GM19372 (cell line): Measurements from ENCODE around the gene BHLHE40.

ENCODE experiments used
- ATAC-seq: cut with Tn5 transposase; IDR thresholded peaks from one replicate; pipeline ENCODE4 v1.9.1; 2021; ENCODE audit warnings: mild to moderate bottlenecking, low read depth, moderate library complexity; ENCODE audit not compliant: unreplicated experiment

BHLHE40 gene

GRCh38 chr3:5015056-5015455 lies 35.8 kb downstream of the BHLHE40 start:
- no peak for ATAC-seq

- peak; percentile 65 for ATAC-seq
Measured at GRCh38 chr3:5016211-5017161, 37.2 kb downstream of the BHLHE40 start.

DNA sequence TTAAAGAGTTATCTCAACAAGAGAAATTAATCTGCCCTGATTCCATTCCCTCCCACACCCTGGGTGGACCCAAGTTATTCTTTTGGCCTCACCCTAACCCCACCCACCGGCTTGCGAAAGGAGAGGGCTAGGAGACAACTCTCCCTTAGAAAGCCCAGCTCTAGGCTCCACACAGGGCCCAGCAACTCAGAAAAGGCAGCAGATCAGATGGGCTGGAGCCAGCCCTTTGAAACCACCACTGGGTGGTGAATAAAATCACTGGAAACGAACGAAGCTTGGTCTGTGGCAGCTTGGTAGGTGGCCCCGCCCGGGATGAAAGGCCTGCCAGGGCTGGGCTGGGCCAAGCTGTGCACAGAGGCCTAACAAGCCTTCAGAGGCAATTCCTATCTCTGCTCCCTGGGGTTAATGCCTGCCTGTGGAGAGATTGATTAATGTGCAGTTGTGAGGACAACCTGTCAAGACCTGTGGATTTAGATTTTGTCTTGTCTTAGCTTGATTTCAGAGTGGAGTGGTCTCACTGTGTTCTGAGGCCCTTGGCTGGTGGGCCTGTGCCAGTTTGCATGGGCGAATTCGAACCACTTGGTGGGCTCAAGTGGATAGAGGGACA lies 38.8 kb downstream of the BHLHE40 start:
- ATAC-seq = no peak

GRCh38 chr3:5019411-5020241 lies 40.4 kb downstream of the BHLHE40 start:
- ATAC-seq = no peak

DNA sequence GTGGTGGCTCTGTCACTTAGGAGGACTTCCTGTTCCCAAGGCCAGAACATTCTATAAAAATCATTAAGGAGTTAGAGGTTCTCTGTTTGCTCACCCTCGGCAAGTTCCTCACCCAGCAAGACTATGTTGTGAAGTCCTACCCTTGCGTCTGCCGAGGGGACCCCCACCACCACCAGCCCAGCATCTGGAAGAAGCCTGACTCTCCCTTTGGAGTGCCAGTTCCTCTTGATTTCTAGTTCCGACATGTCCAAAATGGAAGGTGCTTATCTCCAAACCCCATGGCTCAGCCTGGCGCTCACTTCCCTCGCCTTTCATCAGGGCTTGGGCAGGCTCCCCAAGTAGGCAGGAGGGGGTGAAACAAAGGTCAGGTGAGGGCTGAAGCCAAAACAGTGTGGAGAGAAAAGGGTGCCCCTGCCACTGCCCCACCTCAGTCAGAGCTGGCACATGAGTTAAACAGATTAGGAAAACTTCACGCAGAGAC lies 41.0 kb downstream of the BHLHE40 start:
- ATAC-seq = no peak

GRCh38 chr3:5021116-5022092 lies 42.2 kb downstream of the BHLHE40 start:
- no peak for ATAC-seq

- ATAC-seq = peak; percentile 46
Measured at GRCh38 chr3:5022187-5022965, 43.1 kb downstream of the BHLHE40 start.

DNA sequence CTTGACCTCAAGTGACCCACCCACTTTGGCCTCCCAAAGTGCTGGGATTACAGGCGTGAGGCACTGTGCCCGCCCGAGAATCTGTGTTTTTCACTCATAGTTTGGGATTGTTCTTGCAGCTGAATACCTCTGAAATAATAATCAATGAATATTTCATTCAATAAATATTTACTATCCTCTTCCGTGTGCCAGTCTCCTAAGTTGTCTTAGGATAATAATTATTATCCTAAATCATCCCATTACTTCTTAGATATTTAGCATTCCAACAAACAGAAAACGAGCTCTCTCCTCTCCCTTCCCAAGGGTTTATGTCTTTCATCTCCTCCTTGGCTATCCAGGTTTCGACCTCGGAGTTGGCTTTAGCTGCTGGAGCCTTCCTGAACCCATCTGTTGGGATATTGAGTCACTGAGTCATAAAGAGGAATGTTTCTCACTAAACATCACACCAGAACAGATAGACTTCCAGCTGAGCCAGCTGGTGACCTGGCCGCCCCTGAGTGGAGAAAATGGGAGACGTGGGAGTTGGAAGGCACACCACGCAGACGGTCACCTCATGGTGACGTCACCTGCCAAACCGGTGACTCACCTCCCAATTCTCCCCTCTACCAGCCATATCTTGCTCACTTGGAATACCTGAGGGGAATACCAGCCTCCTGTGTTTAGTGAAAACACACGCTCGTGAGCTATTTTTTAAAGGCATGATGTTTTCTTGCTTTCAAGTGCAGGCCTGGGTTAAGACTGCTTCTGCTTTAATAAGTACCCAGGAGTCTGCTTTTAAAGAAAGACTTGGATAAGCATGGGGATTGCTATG lies 43.9 kb downstream of the BHLHE40 start:
- ATAC-seq = no peak

GRCh38 chr3:5023777-5024346 lies 44.6 kb downstream of the BHLHE40 start:
- no peak for ATAC-seq

DNA sequence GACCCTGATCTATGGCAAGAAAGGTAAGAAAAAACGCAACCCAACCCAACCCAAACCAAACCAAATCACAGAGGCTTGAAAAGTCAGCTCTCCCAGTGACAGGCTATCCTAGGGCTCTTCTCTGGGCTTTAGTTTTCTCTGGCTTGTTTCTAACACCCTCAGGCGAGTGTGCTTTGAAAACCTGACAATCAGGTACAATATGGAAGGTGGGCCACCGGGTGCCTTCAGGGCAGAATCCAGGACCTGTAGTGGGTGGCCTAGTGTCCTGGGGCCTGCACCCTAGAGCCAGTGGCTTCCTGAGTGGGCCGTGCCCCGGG lies 46.8 kb downstream of the BHLHE40 start:
- ATAC-seq = no peak

GRCh38 chr3:5029715-5030114 lies 50.5 kb downstream of the BHLHE40 start:
- ATAC-seq = no peak

DNA sequence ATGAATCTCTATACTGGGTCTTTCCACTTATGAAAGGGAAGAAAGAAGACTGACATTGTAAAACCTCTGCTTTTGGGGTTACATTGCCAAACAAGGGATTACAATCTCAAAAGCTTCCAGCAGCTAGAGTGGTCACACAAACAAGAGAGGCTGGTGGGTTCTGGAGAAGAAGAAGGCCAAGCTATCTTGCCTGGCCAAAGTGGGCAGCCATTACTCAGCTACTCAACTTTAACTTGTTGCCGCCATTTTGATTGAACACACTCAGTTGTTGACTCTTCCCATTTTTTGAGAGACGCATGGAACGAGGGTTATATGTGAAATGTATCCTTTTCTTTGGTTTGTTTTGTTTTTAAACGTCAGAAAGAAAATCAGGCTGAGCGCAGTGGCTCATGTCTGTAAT lies 50.9 kb downstream of the BHLHE40 start:
- ATAC-seq = no peak

GRCh38 chr3:5032844-5033243 lies 53.6 kb downstream of the BHLHE40 start:
- no peak for ATAC-seq
